ENCODE results near the gene ISCA2. TPM values are rescaled to one million over a fixed set of nuclear protein-coding genes. Genes with fewer than 3 reads are reported as not detected.

The ISCA2 gene
- polyA plus RNA-seq, 1 donor (not counting 4 experiments of a cell fraction or from before 2014, with no cell fraction given), result 33.0 TPM

DNA sequence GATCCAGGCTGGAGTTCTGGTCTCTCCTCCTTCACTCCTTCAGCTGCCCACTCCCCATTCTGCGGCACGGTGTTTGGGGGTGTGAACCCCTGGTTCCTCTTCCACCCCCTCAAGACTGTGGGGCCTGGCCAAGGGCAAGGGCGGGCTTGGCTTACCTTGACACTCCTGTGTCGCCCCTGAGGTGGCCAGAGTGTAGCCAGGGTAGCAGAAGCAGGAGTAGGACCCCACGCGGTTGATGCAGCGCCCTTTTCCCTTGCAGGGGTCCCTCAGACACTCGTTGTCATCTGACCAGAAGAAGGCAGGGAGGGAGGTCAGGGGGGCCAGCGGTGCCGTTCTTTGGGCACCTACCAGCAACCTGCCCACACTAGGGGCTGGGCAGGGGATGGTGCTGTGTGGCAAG is 28.2 kb downstream of the ISCA2 start:
- FAIRE-seq, result no peak
- H3K4me2 ChIP-seq (ENCODE audit: control insufficient read depth, extremely low read depth, insufficient read depth, low read depth, low read length), result no peak overlapping the region
- H3K36me3 ChIP-seq (ENCODE audit: control insufficient read depth in 2 of 2, extremely low read depth in 1 of 2, insufficient read depth in 2 of 2, low read length in 2 of 2), result peaks cover 34 to 35% of the 10 kb centered on the region in 2 experiments
- TF ChIP-seq EZH2 (IDR thresholded peaks at IDR 0.05; ENCODE audit: low read length), result no peak
- no peak for TF ChIP-seq CTCF (optimal IDR thresholded peaks at IDR 0.05 in 1 of 3, IDR thresholded peaks at IDR 0.05 in 1 of 3, conservative IDR thresholded peaks at IDR 0.05 in 1 of 3; ENCODE audit: extremely low read depth in 1 of 3, insufficient read depth in 2 of 3, low read length in 3 of 3)
- no peaks in the 10 kb centered on the region for H4K20me1 ChIP-seq (ENCODE audit: control insufficient read depth, extremely low read depth, insufficient read depth, low read length)
- no peak overlapping the region for H3K27ac ChIP-seq (ENCODE audit: control insufficient read depth, insufficient read depth, low read length)
- H3K79me2 ChIP-seq (ENCODE audit: control insufficient read depth, insufficient read depth, low read length), result no peaks in the 10 kb centered on the region
- no peak overlapping the region for H2AFZ ChIP-seq (ENCODE audit: control insufficient read depth, low read length)
- no peaks in the 10 kb centered on the region for H3K27me3 ChIP-seq (ENCODE audit: control insufficient read depth, extremely low read depth, insufficient read depth, low read length)
- peaks cover 25% of the 10 kb centered on the region for H3K4me1 ChIP-seq (ENCODE audit: control insufficient read depth, extremely low read depth, insufficient read depth, low read length)
- no peaks in the 10 kb centered on the region for H3K9me1 ChIP-seq (ENCODE audit: control insufficient read depth, extremely low read depth, insufficient read depth, low read length)
- H3K9me3 ChIP-seq (ENCODE audit: control insufficient read depth, low read depth, low read length), result no peaks in the 10 kb centered on the region
- no peak overlapping the region for H3K4me3 ChIP-seq (ENCODE audit: control insufficient read depth in 2 of 3, extremely low read depth in 1 of 3, insufficient read depth in 2 of 3, low read depth in 1 of 3, low read length in 3 of 3)
- dilution Hi-C loops (cut with MboI; ENCODE audit: extremely low pct_ligation_motif_present, low sequenced_read_pairs), result no loop called here
- no peak overlapping the region for H3K9ac ChIP-seq (ENCODE audit: control insufficient read depth, extremely low read depth, insufficient read depth, low read length)
- no peak for DNase-seq (ENCODE audit: low read depth, low spot score)

GRCh38 chr14:74522740-74523139 is 29.2 kb downstream of the ISCA2 start:
- DNase-seq (ENCODE audit: low read depth, low spot score), result no peak
- H3K36me3 ChIP-seq (ENCODE audit: control insufficient read depth in 2 of 2, extremely low read depth in 1 of 2, insufficient read depth in 2 of 2, low read length in 2 of 2), result peaks cover 34 to 37% of the 10 kb centered on the region in 2 experiments
- no peaks in the 10 kb centered on the region for H4K20me1 ChIP-seq (ENCODE audit: control insufficient read depth, extremely low read depth, insufficient read depth, low read length)
- H3K9me3 ChIP-seq (ENCODE audit: control insufficient read depth, low read depth, low read length), result no peaks in the 10 kb centered on the region
- H3K79me2 ChIP-seq (ENCODE audit: control insufficient read depth, insufficient read depth, low read length), result no peaks in the 10 kb centered on the region
- no peak overlapping the region for H3K9ac ChIP-seq (ENCODE audit: control insufficient read depth, extremely low read depth, insufficient read depth, low read length)
- H3K4me1 ChIP-seq (ENCODE audit: control insufficient read depth, extremely low read depth, insufficient read depth, low read length), result peaks cover 15% of the 10 kb centered on the region
- H2AFZ ChIP-seq (ENCODE audit: control insufficient read depth, low read length), result no peak overlapping the region
- H3K27ac ChIP-seq (ENCODE audit: control insufficient read depth, insufficient read depth, low read length), result no peak overlapping the region
- no peak overlapping the region for H3K4me2 ChIP-seq (ENCODE audit: control insufficient read depth, extremely low read depth, insufficient read depth, low read depth, low read length)
- H3K4me3 ChIP-seq (ENCODE audit: control insufficient read depth in 2 of 3, extremely low read depth in 1 of 3, insufficient read depth in 2 of 3, low read depth in 1 of 3, low read length in 3 of 3), result no peak overlapping the region
- H3K27me3 ChIP-seq (ENCODE audit: control insufficient read depth, extremely low read depth, insufficient read depth, low read length), result no peaks in the 10 kb centered on the region
- dilution Hi-C loops (cut with MboI; ENCODE audit: extremely low pct_ligation_motif_present, low sequenced_read_pairs), result no loop called here
- FAIRE-seq, result no peak
- TF ChIP-seq CTCF (optimal IDR thresholded peaks at IDR 0.05 in 1 of 3, IDR thresholded peaks at IDR 0.05 in 1 of 3, conservative IDR thresholded peaks at IDR 0.05 in 1 of 3; ENCODE audit: extremely low read depth in 1 of 3, insufficient read depth in 2 of 3, low read length in 3 of 3) (no peak), EZH2 (IDR thresholded peaks at IDR 0.05; ENCODE audit: low read length) (no peak)
- H3K9me1 ChIP-seq (ENCODE audit: control insufficient read depth, extremely low read depth, insufficient read depth, low read length), result no peaks in the 10 kb centered on the region

Data from keratinocyte (primary cell).